Suppressor macrophage (primary cell): ENCODE data around the gene TWNK.

ENCODE experiments used
- DNase-seq, 4 experiments: peaks; one replicate each; pipeline ENCODE4 v3.0.0-alpha.2; 2020 to 2022

TWNK gene

DNA sequence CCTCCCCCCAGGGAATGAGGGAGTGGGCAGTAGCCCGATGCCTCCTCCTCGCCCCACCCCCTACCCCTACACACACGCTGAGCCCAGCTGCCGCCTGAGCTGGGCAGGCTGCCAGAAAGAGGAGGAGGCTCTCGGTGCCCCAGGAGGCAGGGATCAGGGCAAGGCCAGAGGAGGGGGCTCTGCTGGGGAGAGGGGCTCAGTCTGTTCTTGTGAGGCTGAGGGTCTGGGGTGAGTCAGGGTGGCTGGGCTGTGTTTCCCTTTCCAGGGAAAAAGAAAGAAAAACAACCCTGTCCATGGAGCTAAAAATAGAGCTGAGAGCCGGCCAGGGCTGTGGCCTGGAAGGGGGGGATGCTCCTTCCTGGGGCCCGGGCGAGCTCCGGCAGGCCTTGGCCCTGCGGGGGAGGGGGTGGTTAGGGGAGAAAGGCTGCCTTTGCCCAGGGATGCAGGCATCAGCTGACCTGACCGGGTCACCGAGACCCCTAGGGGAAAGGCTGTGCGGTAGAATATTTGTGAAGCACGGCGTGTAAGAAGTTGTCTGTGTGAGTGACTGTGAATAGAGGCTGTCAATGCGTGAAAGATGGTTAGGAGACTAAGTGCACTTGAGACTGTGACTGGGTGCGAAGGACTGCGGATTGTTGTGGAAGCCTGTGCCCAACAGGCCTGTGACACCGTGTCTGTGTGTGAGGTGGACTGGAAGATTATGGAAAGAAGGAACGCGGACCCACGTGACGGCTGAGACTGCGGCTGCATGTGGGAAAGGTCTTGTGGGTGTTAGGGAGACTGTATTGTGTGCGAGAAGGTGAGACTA is 11.0 kb downstream of the TWNK start:
- peak; percentile 70 to 89 (median 78) for DNase-seq

DNA sequence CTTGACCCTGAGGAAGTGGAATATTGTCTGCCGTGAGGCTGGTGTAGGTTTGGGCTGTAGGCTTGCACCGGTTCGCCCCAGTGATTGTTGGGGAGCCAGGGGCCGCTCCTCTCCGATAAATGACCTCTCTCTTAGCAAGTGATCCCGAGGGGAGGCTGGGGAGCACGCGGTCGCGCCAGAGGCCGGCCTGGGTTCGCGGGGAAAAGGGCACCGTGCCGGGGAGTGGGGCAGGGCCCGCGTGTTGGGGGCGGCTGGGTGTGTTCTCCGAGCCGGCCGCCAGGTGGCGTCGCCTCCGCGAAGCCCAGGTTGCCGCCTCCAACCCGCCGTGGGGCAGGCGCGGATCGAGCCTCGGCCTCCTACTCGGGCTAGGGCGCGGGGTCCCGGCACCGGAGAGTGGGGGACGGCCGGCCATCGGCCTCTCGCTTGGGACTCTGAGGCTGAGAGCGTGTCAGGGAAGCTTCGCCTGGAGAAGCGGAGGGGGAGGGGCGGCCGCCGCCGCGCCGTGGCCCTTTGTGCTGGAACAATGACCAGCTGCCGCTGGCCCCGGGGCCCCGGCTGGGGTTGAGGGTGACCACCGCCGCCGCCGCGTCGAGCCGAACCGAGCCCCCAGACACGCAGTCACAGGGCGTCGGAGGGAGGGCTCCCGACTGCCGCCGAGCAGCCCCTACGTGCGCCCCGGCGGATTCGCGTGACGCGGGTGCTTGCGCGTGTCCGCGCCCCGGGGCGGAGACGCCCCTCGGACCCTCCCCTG is 11.8 kb downstream of the TWNK start:
- DNase-seq = peak; percentile 75 to 92 (median 84)

DNA sequence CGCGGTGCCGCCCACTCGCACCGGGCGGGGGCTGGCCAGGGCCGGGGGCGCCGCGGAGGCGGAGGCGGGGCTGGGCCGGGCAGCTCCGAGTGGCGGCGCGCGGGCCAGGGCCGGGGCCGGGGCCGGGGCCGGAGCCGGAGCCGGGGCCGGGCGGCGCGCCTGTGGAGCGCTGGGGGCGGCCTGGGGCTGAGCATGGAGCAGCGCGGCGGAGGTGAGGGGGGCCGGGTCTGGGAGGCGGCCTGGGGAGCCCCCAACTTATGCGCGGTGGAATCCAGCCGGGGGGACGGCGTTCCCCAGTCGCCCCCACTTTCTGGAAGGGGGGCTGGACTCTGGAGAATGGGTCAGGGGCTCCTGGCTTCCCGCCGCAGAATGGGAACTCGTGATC is 12.4 kb downstream of the TWNK start, which contains the start of gene LZTS2:
Gene LZTS2 (plus strand): TSS at position 67 of the 385 bp plus-strand sequence. CDS start 2,731 bp downstream, outside the sequence.
- no peak for DNase-seq

DNA sequence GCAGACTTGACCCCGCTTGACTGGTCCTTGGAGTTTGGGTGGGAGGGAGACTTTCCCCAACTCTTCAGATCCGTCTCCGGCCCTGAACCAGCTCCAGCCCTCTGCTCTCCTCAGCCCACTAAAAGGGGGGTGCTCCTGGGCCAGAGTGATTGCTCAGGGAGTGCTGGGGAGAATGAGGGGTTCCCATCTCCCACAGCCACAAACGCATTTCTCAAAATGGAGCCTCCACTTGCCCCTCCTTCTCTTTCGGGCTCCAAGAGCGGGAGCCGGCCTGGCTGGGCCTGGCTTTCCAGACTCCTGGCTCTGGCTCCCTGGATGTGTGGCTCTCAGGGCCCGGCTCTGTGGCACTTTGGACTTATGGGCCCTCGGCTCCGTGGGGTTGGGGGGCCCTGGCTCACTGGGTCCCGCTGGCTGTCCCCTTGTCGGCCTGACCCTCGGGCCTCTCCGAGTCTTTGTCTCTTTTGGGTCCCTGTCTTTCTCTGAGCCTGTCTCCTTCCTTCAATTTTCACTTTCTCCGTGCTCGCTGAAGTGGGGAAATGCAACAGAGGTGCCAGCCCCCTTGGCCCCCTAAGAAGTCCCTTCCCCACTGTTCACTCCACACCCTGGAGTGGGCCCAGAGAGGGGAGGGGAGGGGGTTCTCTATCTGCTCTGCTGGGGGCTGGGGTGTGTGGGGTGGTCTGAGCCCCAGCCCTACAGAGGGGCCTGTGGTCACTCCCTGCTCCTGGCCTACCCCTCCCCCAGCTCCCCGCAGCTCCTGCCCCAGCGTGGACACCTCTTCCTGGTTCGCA is 13.0 kb downstream of the TWNK start:
- peak in 3 of 4 experiments; percentile 23 to 42 (median 31) for DNase-seq

- peak; percentile 75 to 86 (median 81) for DNase-seq
Measured at GRCh38 chr10:101000915-101001658, 13.7 kb downstream of the TWNK start.

DNA sequence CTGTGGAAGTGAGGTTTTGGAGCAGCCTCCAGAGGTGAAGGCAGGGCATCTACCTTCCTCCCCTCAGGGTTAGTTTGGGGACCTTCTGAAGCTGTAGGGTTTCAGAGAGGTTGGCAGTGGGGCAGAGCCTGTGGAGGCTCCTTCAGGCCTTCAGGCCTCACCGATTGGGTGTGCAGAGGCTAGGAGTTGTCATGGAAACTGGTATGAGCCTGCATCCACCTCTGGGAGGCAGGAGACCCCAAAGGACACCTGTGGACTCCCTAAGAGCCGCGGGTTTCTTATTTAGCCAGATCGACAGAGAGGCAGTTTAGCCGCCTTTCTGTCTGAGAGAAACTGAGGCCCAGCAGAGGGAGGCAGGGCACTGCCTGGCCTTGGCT is 14.3 kb downstream of the TWNK start:
- no peak for DNase-seq

DNA sequence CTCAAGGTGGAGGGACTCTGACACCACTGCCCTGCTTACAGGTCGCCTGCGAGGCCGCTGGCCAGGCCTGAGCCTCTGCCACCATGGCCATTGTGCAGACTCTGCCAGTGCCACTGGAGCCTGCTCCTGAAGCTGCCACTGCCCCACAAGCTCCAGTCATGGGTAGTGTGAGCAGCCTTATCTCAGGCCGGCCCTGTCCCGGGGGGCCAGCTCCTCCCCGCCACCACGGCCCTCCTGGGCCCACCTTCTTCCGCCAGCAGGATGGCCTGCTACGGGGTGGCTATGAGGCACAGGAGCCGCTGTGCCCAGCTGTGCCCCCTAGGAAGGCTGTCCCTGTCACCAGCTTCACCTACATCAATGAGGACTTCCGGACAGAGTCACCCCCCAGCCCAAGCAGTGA is 15.1 kb downstream of the TWNK start:
- DNase-seq = no peak

- no peak for DNase-seq
Measured at GRCh38 chr10:101003639-101004206, 16.4 kb downstream of the TWNK start.

DNA sequence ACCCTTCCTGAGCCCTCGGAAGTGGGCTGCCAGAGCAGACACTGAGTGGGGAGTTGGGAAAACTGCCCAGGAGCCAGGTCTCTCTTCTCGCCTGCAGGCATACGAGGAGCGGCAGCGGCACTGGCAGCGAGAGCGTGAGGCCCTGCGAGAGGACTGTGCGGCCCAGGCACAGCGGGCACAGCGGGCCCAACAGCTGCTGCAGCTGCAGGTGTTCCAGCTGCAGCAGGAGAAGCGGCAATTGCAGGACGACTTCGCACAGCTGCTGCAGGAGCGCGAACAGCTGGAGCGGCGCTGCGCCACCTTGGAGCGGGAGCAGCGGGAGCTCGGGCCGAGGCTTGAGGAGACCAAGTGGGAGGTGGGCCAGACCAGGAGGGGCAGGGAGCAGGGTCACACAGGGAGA is 18.0 kb downstream of the TWNK start:
- no peak for DNase-seq

DNA sequence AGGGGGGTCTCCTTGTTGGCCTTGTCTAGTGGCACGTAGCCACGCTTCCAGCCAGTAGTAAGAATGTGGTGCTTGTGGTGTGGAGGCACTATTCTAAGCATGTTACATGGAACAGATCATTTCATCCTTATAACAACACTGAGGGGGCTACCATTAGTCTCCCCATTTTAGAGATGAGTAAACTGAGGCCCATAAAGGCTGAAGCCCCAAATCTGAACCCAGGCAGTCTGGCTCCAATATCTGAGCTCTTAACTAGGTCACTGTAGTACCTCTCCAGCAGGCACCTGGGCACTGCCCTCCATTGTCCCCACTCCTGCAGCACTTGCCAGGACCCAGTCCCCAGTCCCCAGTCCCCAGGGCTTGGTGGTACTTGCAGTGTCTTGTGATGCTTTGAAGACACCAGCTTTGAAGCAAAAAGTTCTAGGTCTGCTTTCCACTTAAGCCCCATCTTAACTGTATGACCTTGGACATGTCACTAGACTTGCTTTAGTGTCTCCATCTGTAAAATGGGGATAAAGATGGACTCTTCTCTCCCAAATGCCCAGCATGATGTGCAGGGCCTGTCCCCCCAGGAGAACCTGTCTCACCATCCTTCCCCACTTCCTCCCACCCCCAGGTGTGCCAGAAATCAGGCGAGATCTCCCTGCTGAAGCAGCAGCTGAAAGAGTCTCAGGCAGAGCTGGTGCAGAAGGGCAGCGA is 18.7 kb downstream of the TWNK start:
- DNase-seq = no peak

DNA sequence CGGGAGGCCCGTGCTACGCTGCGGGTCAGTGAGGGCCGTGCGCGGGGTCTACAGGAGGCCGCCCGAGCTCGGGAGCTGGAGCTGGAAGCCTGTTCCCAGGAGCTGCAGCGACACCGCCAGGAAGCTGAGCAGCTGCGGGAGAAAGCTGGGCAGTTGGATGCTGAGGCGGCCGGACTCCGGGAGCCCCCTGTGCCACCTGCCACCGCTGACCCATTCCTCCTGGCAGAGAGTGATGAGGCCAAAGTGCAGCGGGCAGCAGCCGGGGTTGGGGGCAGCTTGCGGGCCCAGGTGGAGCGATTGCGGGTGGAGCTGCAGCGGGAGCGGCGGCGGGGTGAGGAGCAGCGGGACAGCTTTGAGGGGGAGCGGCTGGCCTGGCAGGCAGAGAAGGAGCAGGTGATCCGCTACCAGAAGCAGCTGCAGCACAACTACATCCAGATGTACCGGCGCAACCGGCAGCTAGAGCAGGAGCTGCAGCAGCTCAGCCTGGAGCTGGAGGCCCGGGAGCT is 19.3 kb downstream of the TWNK start:
- DNase-seq = no peak

- no peak for DNase-seq
Measured at GRCh38 chr10:101007099-101007711, 19.9 kb downstream of the TWNK start.

DNA sequence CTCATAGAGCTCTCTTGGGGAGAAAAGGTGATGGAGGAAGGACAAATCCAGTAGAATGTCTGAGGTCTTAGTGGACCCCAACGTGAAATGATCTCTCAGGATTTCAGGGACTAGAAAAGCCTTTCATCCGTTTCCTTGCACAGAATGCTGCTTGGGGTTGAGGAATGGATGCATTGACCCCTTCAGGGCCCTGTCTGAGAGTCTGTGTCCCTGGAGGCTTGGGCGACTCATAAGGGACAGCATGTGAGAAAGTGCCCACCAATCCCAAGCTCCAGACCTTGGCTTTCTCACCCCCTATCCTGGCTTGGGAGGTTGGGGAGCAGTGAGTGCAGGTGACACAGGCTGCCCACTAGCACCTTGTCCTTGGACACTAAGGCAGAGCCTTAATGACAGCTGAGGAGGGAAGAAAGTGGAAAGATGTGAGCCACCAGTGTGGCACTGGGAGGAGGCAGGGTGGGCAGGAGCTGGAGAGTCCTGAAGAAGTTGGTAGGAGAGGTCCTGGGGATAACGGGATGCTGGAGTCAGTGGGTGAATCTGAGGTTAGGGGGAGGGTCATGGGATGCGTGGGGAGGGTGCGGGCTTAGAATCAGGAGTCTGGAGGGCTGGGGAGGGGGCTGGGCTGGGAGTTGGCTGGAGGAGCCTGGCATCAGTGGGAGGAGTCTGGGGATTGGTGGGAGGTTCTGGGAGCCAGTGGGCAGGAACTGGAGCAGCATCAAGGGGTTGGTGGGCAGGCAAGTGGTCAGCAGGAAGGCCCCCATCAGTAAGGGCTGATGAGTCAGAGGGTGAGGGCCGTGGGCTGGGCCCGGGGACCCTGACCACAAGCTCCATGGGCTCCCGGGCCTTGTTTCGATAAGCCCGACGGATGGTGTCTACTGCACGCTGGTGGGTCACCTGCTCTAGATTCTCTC is 20.8 kb downstream of the TWNK start:
- no peak for DNase-seq

GRCh38 chr10:101008823-101009423 is 21.6 kb downstream of the TWNK start:
- no peak for DNase-seq

DNA sequence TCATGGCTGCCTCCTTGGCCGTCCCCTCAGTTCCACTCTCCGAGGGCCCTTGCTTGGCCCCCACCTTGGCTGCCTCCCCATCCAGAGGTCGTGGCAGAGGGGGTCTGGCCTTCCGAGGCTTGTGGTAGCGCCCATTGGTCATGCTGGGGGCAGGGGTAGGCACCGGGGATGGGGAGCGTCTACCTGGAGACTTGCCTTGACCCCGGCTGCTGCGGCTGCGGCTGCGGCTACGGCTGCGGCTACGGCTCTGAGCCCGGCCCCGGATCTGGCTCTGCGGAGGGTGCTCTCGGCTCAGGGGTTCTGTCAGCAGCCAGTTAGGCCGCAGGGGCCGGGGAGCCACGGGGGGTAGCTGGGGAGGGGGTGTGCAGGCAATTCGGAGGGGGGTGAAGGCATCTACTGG is 23.0 kb downstream of the TWNK start:
- DNase-seq = no peak

- DNase-seq = peak in 2 of 4 experiments; percentile 20 to 36
Measured at GRCh38 chr10:101011517-101012423, 24.4 kb downstream of the TWNK start.

DNA sequence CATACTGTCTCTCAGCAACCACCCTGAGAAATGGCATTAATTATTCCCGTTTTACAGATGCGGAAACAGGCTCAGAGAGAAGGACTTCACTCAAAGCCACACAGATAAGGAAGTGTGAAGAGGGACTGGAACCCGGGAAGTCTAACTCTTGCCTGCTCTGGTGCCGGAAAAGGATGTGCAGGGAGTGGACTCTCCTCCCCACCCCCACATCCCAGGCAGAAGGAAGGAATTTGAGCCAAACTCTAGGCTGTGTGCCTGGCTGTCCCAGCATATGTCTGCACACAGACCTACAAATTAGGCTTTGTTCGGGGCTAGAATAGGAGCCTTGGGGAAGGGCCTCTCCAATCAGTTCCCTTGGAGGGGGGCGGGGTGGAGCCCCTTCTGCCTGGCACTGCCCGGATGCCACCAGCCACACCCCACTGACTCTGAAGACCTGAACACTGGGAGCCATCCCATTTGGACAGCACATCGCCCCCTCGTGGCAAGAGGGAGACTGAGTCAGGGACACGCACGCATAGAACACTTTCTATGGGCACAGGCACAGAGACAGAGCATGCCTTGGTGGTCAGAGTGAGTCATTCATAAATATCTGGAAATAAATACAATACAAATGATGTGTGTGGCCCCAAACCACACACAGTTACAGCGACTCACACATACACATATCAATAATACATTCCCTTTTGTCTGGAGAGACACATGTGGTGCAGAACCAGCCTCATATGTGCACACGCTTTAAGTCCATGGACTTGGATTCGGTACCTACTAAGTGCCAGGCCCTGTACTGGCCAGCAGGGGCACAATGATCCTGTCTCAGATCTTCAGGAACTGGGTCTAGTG is 25.4 kb downstream of the TWNK start:
- DNase-seq = peak; percentile 83 to 92 (median 86)
